IMR-90 (cell line): ENCODE results near the gene ABCA2. TPM values are rescaled to one million over a fixed set of nuclear protein-coding genes. Genes with fewer than 3 reads are reported as not detected.

ENCODE experiments used
- ATAC-seq: fragments of 200-7000 bp; cut with Tn5 transposase; 2 replicates; pipeline ENCODE4 v1.9.1; 2020; ENCODE audit warnings: low read depth, mild to moderate bottlenecking, moderate library complexity
- BruUV-seq: library from RNA; stranded (reverse); fragments of 400-500 nt; replicated peaks from 2 replicates; lab custom pipeline; 2021; lab: Mats Ljungman, UMichigan
- CTCF ChIA-PET: fragments of 300-600 bp; formaldehyde crosslinking; extraction: SDS; loops from one replicate; lab custom pipeline; 2021; ENCODE audit warnings: antibody characterized with exemption; lab: Yijun Ruan, JAX
- POLR2A ChIA-PET: fragments of 300-600 bp; sonication (Branson Sonifier 250); formaldehyde crosslinking; loops from one replicate; lab custom pipeline; 2022; ENCODE audit warnings: antibody characterized with exemption; ENCODE audit not compliant: unreplicated experiment; lab: Charles Lee
- DNase-seq: peaks from one replicate; pipeline ENCODE4 v3.0.0; 2013
- H2AFZ ChIP-seq: replicated peaks from 2 replicates; pipeline ENCODE3; 2013; ENCODE audit warnings: low read length, mild to moderate bottlenecking; ENCODE audit not compliant: poor library complexity
- H2AK5ac ChIP-seq: 2 replicates; pipeline ENCODE4 v1.6.1; 2013; ENCODE audit warnings: low read depth, low read length, inconsistent platforms
- H2AK9ac ChIP-seq: replicated peaks from 2 replicates; pipeline ENCODE3; 2013; ENCODE audit warnings: mild to moderate bottlenecking, low read depth, low read length, moderate library complexity; ENCODE audit not compliant: poor library complexity
- H2BK120ac ChIP-seq: 2 replicates; pipeline ENCODE4 v1.6.1; 2013; ENCODE audit warnings: low read depth, low read length, inconsistent platforms
- H2BK15ac ChIP-seq: 3 replicates; pipeline ENCODE4 v1.6.1; 2013; ENCODE audit warnings: low read depth, low read length, inconsistent platforms
- H2BK20ac ChIP-seq: 2 replicates; pipeline ENCODE4 v1.6.1; 2013; ENCODE audit warnings: low read depth, mild to moderate bottlenecking, inconsistent platforms, low read length, moderate library complexity
- H2BK5ac ChIP-seq: 2 replicates; pipeline ENCODE4 v1.6.1; 2013; ENCODE audit warnings: mild to moderate bottlenecking, low read depth, low read length, inconsistent platforms; ENCODE audit not compliant: poor library complexity, severe bottlenecking
- H3K14ac ChIP-seq: replicated peaks from 2 replicates; pipeline ENCODE4 v1.6.1; 2013; ENCODE audit warnings: low read depth, low read length, inconsistent platforms
- H3K18ac ChIP-seq: 2 replicates; pipeline ENCODE4 v1.6.1; 2013; ENCODE audit warnings: low read depth, low read length, control low read depth
- H3K23ac ChIP-seq: 2 replicates; pipeline ENCODE4 v1.6.1; 2013; ENCODE audit warnings: low read depth, low read length, inconsistent platforms
- H3K27ac ChIP-seq: 2 replicates; pipeline ENCODE4 v1.5.1; 2013; ENCODE audit warnings: mild to moderate bottlenecking, control low read depth, low read length; ENCODE audit not compliant: insufficient read depth
- H3K27me3 ChIP-seq: 2 replicates; pipeline ENCODE4 v1.6.1; 2013; ENCODE audit warnings: low read length; ENCODE audit not compliant: control insufficient read depth, insufficient read depth
- H3K36me3 ChIP-seq: 2 replicates; pipeline ENCODE4 v1.6.1; 2013; ENCODE audit warnings: low read length, mixed read lengths; ENCODE audit not compliant: control insufficient read depth, insufficient read depth
- H3K4ac ChIP-seq: 2 replicates; pipeline ENCODE4 v1.6.1; 2013; ENCODE audit warnings: low read depth, low read length, inconsistent platforms
- H3K4me1 ChIP-seq: 2 replicates; pipeline ENCODE4 v1.6.1; 2013; ENCODE audit warnings: low read length, mixed read lengths; ENCODE audit not compliant: control insufficient read depth, insufficient read depth
- H3K4me2 ChIP-seq: 2 replicates; pipeline ENCODE4 v1.6.1; 2013; ENCODE audit warnings: low read depth, mild to moderate bottlenecking, control low read depth, low read length, moderate library complexity
- H3K4me3 ChIP-seq: 2 replicates; pipeline ENCODE4 v1.5.1; 2013; ENCODE audit warnings: low read depth, mild to moderate bottlenecking, control low read depth, low read length, moderate library complexity; ENCODE audit not compliant: insufficient read depth
- H3K56ac ChIP-seq: 2 replicates; pipeline ENCODE4 v1.6.1; 2013; ENCODE audit warnings: low read length, inconsistent platforms; ENCODE audit not compliant: insufficient read depth; ENCODE audit errors: extremely low read depth
- H3K79me1 ChIP-seq, 2 experiments: 2 replicates each; pipeline ENCODE4 v1.6.1; 2013; ENCODE audit warnings: low read length in 2 of 2, inconsistent platforms in 1 of 2, low read depth in 1 of 2
- H3K9ac ChIP-seq: 2 replicates; pipeline ENCODE4 v1.6.1; 2013; ENCODE audit warnings: low read depth, low read length, control low read depth
- H3K9me1 ChIP-seq: 2 replicates; pipeline ENCODE4 v1.6.1; 2013; ENCODE audit warnings: low read length, inconsistent platforms; ENCODE audit not compliant: insufficient read depth
- H3K9me3 ChIP-seq: 2 replicates; pipeline ENCODE4 v1.6.1; 2013; ENCODE audit warnings: low read length; ENCODE audit not compliant: control insufficient read depth, insufficient read depth
- H4K20me1 ChIP-seq: 2 replicates; pipeline ENCODE4 v1.6.1; 2013; ENCODE audit warnings: low read length, inconsistent platforms; ENCODE audit not compliant: insufficient read depth
- H4K5ac ChIP-seq: 2 replicates; pipeline ENCODE4 v1.6.1; 2013; ENCODE audit warnings: mild to moderate bottlenecking, low read depth, low read length, control low read depth
- H4K8ac ChIP-seq, 2 experiments: 2 replicates each; pipeline ENCODE4 v1.6.1; 2013; ENCODE audit warnings: low read depth in 2 of 2, low read length in 2 of 2, control low read depth in 1 of 2, inconsistent platforms in 1 of 2
- H4K91ac ChIP-seq: 2 replicates; pipeline ENCODE4 v1.6.1; 2013; ENCODE audit warnings: low read depth, low read length, inconsistent platforms; ENCODE audit not compliant: insufficient read depth
- BHLHE40 ChIP-seq: fragments of 150-350 bp; IDR thresholded peaks from 2 replicates; pipeline ENCODE4 v1.6.1; 2016; ENCODE audit warnings: mild to moderate bottlenecking, low read depth, low read length
- CEBPB ChIP-seq: IDR thresholded peaks from 2 replicates; pipeline ENCODE4 v1.6.1; 2012; ENCODE audit warnings: low read depth, low read length, improper control_type of control experiment
- CHD1 ChIP-seq: IDR thresholded peaks from 2 replicates; pipeline ENCODE4 v1.6.1; 2012; ENCODE audit warnings: low read depth, low read length, improper control_type of control experiment
- FOS ChIP-seq: fragments of 150-350 bp; IDR thresholded peaks from 2 replicates; pipeline ENCODE4 v1.6.1; 2016; ENCODE audit warnings: low read depth, low read length
- MAFK ChIP-seq: IDR thresholded peaks from 2 replicates; pipeline ENCODE4 v1.6.1; 2012; ENCODE audit warnings: low read depth, low read length, improper control_type of control experiment
- MAZ ChIP-seq: IDR thresholded peaks from 2 replicates; pipeline ENCODE4 v1.6.1; 2012; ENCODE audit warnings: low read depth, mild to moderate bottlenecking, low read length, improper control_type of control experiment, moderate library complexity, borderline replicate concordance
- MXI1 ChIP-seq: IDR thresholded peaks from 2 replicates; pipeline ENCODE4 v1.6.1; 2012; ENCODE audit warnings: low read depth, mild to moderate bottlenecking, low read length, moderate library complexity, borderline replicate concordance
- NFE2L2 ChIP-seq: fragments of 150-350 bp; IDR thresholded peaks from 2 replicates; pipeline ENCODE4 v1.6.1; 2016; ENCODE audit warnings: low read depth, mild to moderate bottlenecking, low read length
- POLR2A ChIP-seq: IDR thresholded peaks from 2 replicates; pipeline ENCODE4 v1.6.1; 2012; ENCODE audit warnings: mild to moderate bottlenecking, low read depth, low read length
- RAD21 ChIP-seq: IDR thresholded peaks from 2 replicates; pipeline ENCODE4 v1.6.1; 2012; ENCODE audit warnings: low read length, improper control_type of control experiment
- RCOR1 ChIP-seq: IDR thresholded peaks from 2 replicates; pipeline ENCODE4 v1.6.1; 2012; ENCODE audit warnings: mild to moderate bottlenecking, low read length, improper control_type of control experiment; ENCODE audit not compliant: insufficient replicate concordance
- RFX5 ChIP-seq: IDR thresholded peaks from 2 replicates; pipeline ENCODE4 v1.8.0; 2012; ENCODE audit warnings: low read depth, mild to moderate bottlenecking, low read length, moderate library complexity
- SMC3 ChIP-seq: fragments of 150-350 bp; IDR thresholded peaks from 2 replicates; pipeline ENCODE4 v1.6.1; 2016; ENCODE audit warnings: low read depth, mild to moderate bottlenecking, antibody characterized with exemption, low read length, moderate library complexity
- WGBS, 2 experiments: methylation state at CpG; one replicate each; pipeline versions ENCODE4 v1.1.5 to v1.1.7; 2013; ENCODE audit warnings: missing lambda C conversion rate in 2 of 2; ENCODE audit not compliant: insufficient read length in 1 of 2; ENCODE audit errors: extremely low coverage in 2 of 2; 5-methylcytosine and 5-hydroxymethylcytosine counted together
- dilution Hi-C: fragments of 300-500 bp; cut with HindIII; formaldehyde crosslinking; loops from one replicate; pipeline ENCODE4 v1.14.3; 2018; ENCODE audit warnings: low sequenced_read_pairs; ENCODE audit not compliant: unreplicated experiment
- in situ Hi-C: fragments of 300-500 bp; cut with MboI; formaldehyde crosslinking; loops from 3 replicates; pipeline ENCODE4 v1.14.3; 2019; ENCODE audit warnings: low sequenced_read_pairs, inconsistent platforms, mixed read lengths
- intact Hi-C: fragments of 100-400 bp; cut with micrococcal nuclease; formaldehyde crosslinking; loops from 2 replicates; pipeline ENCODE4 v1.10.0; 2022
- polyA plus RNA-seq, 3 experiments: library from polyadenylated mRNA; depleted of rRNA; stranded (reverse); fragments of >200 nt; gene quantifications; 2 replicates each; pipeline ENCODE4 v1.2.3, GENCODE V29; 2012; ENCODE audit warnings: low replicate concordance in 1 of 3
- total RNA-seq: library from RNA; depleted of rRNA; stranded (reverse); fragments of >200 nt; gene quantifications from 2 replicates; pipeline ENCODE4 v1.2.3, GENCODE V29; 2012
- TF ChIP-seq, protein P1 (sequence below): conservative IDR thresholded peaks from 2 replicates; pipeline ENCODE4 v1.5.1; 2012; ENCODE audit warnings: mild to moderate bottlenecking, low read depth, low read length, improper control_type of control experiment
- TF ChIP-seq, protein P2 (sequence below): fragments of 150-350 bp; IDR thresholded peaks from 2 replicates; pipeline ENCODE4 v1.6.1; 2017; ENCODE audit warnings: mild to moderate bottlenecking, antibody characterized with exemption, low read length, low read depth
- TF ChIP-seq, protein P3 (sequence below): fragments of 150-350 bp; IDR thresholded peaks from 2 replicates; pipeline ENCODE4 v1.6.1; 2016; ENCODE audit warnings: low read depth, mild to moderate bottlenecking, low read length, moderate library complexity, borderline replicate concordance

The ABCA2 gene
- total and polyA plus RNA-seq, 2 of the 4 experiments (the other 2 are of a cell fraction) = 3.8 to 46.0 TPM

DNA sequence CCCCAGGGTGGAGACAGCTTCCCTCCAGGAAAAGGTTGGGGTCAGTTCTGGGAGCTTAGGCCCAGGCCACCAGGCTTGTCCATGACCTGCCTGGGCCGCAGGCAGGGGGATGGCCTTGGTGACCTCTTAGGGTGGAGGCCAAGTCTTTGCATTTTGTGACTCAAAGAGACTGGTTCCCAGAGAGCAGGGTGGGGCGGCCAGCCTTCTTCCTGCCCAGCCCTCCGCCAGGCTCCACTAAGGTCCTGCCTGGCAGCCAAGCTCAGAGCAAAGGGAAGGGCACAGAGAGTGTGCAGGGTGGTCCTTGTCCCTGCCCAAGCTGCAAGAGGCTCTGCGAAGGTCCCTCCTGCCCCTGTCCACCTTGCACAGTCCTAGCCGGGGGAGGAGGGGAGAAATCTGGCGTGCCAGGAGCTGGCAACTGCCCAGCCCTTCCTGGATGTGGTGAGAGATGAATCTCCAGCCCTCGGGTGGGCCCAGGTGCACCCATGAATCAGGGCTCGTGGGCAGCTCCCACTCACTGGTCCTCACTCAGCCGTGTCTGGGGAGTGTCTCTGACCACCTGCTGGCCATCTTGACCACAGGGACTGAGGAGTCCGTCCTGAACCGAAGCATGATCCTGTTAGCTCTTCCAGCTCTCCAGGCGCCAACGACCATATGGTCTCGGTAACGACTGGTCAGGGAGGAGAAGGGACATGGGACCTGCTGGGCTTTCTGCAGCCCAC lies 53.1 kb downstream of the ABCA2 start:
- in situ Hi-C loops (no loop called here), intact Hi-C loops (no loop called here), dilution Hi-C loops (no loop called here)
- Histone ChIP-seq H3K79me1 (no peaks in the 10 kb centered on the region), H3K56ac (no peak overlapping the region), H3K27me3 (peaks cover 16% of the 10 kb centered on the region; the same call in 1 of the 2 replicates), H3K9me1 (no peaks in the 10 kb centered on the region), H3K18ac (no peak overlapping the region), H2AK5ac (no peak overlapping the region), H3K14ac (no peak overlapping the region), H4K20me1 (no peaks in the 10 kb centered on the region), H3K23ac (no peak overlapping the region), H3K4me1 (peaks cover 7% of the 10 kb centered on the region; the same call in 1 of the 2 replicates), H2BK5ac (no peak overlapping the region), H3K4me3 (no peak overlapping the region), H3K9me3 (no peaks in the 10 kb centered on the region), H3K9ac (no peak overlapping the region), H2BK15ac (no peak overlapping the region), H4K8ac (no peak overlapping the region), H2BK20ac (no peak overlapping the region), H2AK9ac (no peak overlapping the region), H3K27ac (no peak overlapping the region), H3K36me3 (no peaks in the 10 kb centered on the region), H4K91ac (no peak overlapping the region), H2AFZ (peak overlapping the region; percentile 21), H3K4me2 (no peak overlapping the region), H3K4ac (no peak overlapping the region), H2BK120ac (no peak overlapping the region), H4K5ac (no peak overlapping the region)
- BruUV-seq = no TSS peak
- ChIA-PET CTCF (no interaction called here), POLR2A (no interaction called here)
- DNase-seq (no peak), ATAC-seq (no peak)
- WGBS, 2 experiments = 77% methylated on average over 4 of the region's 15 CpGs; no CpG with 5 or more reads in 1 of the 2 experiments
- TF ChIP-seq, protein P1, sequence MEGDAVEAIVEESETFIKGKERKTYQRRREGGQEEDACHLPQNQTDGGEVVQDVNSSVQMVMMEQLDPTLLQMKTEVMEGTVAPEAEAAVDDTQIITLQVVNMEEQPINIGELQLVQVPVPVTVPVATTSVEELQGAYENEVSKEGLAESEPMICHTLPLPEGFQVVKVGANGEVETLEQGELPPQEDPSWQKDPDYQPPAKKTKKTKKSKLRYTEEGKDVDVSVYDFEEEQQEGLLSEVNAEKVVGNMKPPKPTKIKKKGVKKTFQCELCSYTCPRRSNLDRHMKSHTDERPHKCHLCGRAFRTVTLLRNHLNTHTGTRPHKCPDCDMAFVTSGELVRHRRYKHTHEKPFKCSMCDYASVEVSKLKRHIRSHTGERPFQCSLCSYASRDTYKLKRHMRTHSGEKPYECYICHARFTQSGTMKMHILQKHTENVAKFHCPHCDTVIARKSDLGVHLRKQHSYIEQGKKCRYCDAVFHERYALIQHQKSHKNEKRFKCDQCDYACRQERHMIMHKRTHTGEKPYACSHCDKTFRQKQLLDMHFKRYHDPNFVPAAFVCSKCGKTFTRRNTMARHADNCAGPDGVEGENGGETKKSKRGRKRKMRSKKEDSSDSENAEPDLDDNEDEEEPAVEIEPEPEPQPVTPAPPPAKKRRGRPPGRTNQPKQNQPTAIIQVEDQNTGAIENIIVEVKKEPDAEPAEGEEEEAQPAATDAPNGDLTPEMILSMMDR = no peak
- TF ChIP-seq RCOR1 (no peak), POLR2A (no peak), NFE2L2 (no peak), FOS (no peak), BHLHE40 (no peak), RFX5 (no peak), MAFK (no peak), RAD21 (no peak), CEBPB (no peak), MXI1 (no peak), SMC3 (no peak), MAZ (no peak), CHD1 (no peak)
- TF ChIP-seq, protein P2, sequence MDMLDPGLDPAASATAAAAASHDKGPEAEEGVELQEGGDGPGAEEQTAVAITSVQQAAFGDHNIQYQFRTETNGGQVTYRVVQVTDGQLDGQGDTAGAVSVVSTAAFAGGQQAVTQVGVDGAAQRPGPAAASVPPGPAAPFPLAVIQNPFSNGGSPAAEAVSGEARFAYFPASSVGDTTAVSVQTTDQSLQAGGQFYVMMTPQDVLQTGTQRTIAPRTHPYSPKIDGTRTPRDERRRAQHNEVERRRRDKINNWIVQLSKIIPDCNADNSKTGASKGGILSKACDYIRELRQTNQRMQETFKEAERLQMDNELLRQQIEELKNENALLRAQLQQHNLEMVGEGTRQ = no peak
- TF ChIP-seq, protein P3, sequence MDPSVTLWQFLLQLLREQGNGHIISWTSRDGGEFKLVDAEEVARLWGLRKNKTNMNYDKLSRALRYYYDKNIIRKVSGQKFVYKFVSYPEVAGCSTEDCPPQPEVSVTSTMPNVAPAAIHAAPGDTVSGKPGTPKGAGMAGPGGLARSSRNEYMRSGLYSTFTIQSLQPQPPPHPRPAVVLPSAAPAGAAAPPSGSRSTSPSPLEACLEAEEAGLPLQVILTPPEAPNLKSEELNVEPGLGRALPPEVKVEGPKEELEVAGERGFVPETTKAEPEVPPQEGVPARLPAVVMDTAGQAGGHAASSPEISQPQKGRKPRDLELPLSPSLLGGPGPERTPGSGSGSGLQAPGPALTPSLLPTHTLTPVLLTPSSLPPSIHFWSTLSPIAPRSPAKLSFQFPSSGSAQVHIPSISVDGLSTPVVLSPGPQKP = no peak
